HG03378 (cell line): ENCODE measurements around the gene TYW3.
A peak's percentile ranks its signal among the peaks of the same experiment; 100 is the strongest.

Experiments used
- ATAC-seq: cut with Tn5 transposase; IDR thresholded peaks from one replicate; pipeline ENCODE4 v1.9.1; 2021; ENCODE audit warnings: mild to moderate bottlenecking, moderate library complexity; ENCODE audit not compliant: unreplicated experiment

Gene TYW3, protein sequence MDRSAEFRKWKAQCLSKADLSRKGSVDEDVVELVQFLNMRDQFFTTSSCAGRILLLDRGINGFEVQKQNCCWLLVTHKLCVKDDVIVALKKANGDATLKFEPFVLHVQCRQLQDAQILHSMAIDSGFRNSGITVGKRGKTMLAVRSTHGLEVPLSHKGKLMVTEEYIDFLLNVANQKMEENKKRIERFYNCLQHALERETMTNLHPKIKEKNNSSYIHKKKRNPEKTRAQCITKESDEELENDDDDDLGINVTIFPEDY

DNA sequence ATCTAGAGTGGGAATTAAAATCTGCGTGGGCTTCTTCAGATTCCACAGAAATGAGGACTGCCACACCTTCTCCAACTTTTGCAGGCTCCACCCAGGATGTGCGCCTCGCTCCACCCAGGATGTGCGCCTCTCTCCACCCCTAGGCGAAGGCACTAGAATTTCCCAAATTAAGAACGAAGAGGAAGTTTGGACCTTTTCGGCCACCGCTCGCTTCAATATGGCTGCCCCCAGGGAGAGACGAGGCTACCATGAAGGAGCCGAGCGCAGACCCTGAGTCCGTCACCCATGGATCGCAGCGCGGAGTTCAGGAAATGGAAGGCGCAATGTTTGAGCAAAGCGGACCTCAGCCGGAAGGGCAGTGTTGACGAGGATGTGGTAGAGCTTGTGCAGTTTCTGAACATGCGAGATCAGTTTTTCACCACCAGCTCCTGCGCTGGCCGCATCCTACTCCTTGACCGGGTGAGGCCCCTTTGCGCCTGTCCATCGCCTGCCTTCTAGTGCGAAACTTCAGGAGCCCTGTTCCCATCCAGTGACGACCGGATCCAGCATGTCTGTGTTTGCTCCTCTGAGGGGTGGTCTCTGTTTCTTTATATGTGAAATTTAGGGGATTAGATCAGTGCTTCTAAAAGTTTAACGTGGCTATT, at the start of gene TYW3, which contains the start of gene CRYZ:
Gene TYW3 (plus strand): TSS at position 193 of the 644 bp plus-strand sequence. CDS start 93 bp downstream, at position 286.
Gene CRYZ (minus strand): TSS at position 91 of the 644 bp plus-strand sequence. CDS start 8,229 bp downstream, outside the sequence.
- ATAC-seq, result peak; percentile 75

DNA sequence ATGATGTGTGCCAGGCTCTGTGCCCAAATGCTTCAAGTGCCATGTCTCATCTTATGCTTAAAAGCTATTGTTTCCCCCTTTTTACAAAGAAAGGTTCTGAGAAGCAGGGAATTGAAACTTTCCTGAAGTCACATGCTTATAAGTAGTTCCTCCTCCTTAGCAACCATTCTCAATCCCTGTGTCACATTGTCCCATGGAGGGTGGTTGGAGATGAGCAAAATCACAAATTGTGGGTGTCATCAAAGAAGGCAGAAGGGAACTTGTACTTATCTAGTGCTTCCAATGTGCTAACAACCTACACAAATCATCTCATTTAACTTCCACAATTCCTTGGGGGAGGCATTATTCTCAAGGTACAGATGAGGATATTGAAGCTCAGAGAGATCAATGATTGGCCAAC, 49.3 kb upstream of the TYW3 start:
- no peak for ATAC-seq

DNA sequence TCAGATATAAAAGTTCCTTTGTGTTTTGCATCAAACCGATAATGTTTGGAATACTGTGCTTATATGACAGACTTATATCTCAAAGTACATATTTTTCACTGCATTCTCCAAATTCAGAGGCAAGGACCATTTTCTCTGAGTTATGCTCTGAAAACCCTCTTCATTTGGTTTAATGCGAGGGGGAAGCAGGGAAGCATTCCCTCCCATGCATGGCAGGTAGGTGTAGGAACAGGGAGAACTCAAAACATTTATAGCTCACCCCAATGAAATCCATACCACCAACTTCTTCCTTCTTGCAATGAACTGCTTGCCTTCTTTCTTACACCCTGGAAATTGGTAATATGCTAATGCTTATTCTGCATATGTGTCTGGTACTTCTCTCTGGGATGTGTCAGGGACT, 48.7 kb upstream of the TYW3 start:
- ATAC-seq, result no peak

DNA sequence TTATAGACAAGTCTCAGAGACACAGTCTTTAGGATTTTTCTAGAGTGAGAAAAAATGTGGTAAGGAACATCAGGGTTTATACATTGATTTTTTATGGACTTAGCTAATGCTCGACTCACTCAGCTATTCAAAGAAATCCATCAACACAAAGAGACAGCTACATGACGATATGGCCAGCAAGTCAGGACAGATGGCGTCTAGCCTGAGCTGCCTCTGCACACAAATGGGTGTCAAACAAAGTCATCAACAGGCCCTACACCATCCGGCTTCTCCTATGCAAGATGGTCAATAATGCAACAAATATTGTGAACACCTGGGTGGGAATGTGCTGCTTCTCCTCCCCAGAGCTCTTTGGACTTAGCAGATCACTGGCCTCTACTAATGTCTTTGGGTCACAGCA, 46.0 kb upstream of the TYW3 start:
- ATAC-seq, result no peak

DNA sequence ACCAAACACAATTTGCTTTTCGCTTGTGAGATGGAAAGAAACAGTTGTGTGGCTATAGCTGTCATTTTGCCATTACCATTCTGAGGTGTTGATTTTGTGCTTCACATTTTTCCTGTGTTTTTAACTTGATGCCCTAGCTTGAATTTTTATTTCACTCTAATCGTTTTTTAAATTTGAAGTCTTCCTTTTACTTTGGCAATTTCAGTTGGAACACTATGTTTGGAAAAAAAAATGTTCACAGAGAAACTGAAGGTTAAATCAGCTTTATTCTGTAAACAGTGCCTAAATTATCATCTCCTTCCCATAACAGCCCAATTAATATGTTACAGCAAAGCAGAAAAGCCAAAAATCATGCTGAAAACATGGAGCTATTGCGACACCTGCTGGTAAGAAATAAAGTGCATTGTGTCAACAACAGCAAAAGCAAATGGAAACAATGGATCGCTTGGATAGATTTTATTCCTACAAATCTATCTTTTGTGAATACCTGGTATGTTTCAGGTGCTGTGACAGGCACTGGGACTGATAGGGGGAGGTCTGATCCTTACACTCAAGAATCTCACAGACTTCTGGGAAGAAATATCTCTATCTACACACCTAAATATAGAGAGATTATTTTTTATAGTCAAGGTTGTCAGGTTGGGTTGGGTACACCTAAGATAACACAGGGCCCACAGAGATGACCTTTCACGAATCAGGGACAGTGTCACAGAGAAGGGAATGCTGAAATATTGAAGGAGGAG, 43.2 kb upstream of the TYW3 start:
- peak; percentile 73 for ATAC-seq

DNA sequence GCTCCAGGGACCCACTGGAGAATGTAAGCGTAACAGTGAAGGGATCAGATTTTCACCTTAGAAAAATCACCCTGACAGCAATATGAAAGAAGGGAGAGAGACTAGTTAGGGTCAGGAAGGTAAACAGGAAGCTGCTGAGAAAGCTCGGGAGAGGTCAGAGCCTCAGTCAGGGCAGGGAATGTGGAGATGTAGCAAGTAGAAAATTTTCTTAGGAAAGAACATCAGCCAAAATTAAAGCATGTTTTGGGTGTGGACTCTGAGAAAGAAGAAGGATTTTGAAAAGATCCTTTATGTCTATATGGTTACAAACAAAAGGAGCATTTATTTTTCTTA, 42.6 kb upstream of the TYW3 start:
- ATAC-seq, result no peak

DNA sequence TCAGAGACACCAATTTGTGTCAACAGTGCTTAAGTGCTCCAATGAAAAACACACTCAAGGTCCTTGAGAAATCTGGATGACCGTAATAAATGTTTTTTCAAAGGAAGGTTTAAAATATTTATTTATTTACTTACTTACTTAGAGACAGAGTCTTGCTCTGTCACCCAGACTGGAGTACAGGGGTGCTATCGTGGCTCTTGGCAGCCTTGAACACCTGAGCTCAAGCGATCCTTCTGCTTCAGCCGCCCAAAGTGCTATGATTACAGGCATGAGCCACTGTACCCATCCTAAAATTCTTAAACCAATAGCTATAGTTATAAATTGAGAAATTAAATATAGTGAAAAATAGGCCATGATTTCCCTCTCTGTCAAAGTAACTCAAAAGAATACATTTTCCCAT, 42.0 kb upstream of the TYW3 start:
- ATAC-seq, result no peak

DNA sequence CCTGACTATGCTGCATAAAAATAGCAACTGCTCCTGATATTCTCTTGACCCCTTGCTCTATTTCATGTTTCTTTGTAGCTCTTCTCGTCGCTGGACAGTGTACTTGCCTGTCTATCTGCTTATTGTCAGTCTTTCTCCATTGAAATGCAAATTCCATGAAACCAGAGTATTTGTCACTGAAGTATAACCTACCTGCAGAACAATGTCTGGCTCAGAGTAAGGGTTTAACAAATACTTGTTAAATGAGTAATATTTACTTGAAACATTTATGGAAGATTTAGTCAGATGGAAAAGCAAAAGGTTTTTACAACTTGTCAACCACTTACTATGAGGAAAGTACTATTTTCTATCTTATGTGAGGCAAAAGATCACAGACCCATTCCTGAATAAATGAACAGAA, 39.5 kb upstream of the TYW3 start:
- ATAC-seq, result no peak

DNA sequence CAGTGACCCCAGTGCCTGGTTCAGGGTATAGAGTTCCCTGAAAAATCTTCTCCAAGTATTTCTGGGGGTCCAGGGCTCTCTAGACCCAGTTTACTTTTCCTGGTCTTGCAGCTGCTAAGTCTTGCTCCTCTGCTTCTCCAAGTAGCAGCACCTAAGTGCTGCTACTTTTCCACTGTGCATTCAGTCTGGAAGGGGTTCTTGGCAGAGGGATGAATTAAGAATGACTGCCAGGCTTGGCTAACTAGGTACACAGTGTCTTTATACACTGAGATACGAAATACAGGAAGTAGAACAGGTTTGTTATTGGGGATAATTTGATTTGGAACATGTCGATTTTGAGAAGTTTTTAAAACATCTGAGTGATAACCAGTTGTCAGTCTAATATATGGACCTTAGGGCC, 35.1 kb upstream of the TYW3 start:
- ATAC-seq, result no peak

DNA sequence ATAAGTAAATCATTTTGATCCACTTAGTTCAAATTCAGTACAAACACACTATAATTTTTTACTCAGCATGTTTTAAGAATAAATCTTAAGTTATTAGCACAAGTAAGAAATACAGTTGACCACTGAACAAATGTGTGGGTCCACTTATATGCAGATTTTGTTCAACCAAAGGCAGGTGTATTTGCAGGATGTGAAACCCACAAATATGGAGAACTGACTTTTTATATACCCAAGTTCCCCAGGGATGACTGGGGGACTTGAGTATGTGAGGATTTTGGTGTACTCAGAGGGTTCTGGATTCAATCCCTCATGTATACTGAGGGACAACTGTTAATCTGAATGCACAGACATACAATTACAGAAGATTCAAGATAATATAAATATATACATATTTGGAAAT, 33.6 kb upstream of the TYW3 start:
- peak; percentile 65 for ATAC-seq

DNA sequence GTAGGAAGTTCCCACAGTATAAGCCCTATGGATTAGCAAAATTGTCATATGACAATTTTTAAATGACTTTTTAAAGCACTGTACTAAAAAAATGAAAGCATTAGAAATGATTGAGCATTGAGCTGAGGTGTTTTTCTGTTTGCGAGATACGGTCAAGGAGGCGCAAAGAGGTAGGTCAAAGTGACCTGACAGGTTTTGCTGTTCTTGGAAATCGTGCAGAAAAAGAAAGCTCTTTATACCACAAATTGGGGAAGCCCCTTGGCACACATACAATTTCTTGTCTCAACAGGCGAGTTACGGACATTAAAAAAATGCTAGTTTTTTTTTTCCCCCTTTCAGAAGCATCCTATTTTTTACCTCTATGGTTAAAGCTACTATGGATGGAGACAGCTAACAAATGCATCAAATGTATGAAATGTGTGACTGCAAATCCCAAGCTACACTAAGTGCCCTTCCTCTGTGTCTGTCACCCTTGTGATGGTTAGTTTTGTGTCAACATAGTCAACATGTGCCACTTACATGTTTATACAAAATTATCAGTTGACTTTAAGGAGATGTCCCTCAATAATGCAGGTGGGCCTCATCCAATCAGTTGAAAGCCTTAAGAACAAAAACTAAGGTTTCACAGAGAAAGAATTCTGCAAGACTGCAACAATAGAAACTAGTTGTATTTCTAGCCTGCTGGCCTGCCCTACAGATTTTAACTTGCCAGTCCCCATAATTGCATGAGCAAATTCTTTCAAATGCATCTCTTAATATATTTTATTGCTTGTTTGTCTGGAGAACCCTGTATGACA, 29.4 kb upstream of the TYW3 start:
- no peak for ATAC-seq

DNA sequence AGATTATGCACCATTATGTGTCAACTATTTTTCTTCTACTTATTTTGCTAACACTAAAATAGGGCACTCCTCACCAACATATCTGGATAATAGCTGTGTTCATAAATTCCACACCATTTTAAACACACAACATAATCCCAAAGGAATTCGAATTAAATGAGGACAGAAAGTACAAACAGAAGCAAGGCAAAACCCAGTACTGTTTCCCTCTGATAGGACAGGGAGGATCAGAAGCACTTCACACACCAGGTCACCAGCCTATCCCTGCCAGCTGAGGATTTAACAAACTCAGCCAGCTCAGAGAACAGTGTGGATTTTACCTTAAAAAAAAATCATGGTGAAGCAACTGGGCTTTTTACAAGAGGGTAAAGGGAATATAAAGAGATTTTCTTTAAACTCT, 20.1 kb upstream of the TYW3 start:
- no peak for ATAC-seq

DNA sequence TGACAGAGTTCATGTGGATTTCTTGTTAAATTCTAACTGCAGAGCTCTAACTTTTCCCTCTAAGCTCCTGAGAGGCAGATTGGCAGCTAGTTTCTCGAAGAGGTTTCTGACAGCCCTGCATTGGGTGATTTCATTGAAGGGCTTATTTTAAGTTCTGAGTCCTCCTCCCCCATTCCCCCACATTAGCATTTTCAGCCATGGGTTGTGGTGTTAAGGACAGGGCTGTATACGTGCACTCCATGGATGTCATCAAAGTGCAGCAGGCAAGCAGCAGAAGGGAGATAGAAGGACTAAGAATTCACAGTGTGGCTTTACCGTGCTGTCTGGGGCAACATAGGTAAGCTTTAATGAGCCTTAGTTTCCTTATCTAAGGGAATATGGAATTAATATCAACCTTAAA, 19.1 kb upstream of the TYW3 start:
- peak; percentile 15 for ATAC-seq

DNA sequence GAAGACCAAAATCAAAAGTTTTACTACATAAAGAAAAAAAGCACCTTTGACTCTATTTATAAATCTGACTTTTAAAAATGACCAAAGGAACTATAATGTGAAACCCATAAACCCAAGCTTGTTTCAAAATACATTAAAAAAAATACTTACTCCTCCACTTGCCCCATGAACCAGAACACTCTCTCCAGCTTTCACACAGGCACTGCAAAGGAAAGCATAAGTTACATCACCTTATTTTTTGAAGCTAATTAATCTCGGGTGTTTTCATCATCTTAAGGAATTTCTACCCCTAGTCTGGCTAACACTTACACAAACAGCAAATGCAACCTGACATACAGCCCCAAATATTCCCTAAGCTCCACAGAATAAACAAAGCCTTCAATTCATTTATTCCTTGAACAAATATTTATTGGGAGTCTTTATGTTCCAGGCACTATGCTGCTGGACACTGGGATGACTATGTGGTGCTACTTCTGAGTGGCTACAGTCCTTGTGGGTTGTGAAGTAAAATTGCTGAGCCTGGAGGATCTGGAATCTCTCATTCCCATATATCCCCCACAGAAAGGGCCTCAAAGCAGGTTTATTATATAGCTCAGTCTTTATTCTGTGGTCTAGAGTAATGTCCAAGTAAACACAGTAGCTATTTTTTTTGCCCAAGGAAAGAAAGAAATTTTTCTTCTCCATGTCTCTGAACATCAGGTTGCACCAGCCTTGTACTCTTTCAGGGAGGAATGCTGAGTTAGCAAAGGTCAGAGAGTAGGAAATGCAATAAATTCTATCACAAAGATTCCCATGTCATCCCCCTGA, 18.3 kb upstream of the TYW3 start:
- ATAC-seq, result peak; percentile 77

DNA sequence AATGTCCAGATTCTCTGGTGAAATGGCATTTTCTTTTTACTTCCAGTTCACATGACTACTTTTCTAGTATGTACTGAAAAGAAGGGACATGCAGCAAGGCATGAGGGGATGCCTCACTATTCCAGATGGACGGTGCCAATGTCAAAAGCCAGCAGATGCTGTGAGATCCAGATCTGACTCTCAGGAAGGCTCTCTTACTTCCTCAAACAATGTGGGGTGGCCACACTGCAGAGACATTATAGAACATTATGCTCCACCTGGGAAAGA, 17.8 kb upstream of the TYW3 start:
- ATAC-seq, result no peak

DNA sequence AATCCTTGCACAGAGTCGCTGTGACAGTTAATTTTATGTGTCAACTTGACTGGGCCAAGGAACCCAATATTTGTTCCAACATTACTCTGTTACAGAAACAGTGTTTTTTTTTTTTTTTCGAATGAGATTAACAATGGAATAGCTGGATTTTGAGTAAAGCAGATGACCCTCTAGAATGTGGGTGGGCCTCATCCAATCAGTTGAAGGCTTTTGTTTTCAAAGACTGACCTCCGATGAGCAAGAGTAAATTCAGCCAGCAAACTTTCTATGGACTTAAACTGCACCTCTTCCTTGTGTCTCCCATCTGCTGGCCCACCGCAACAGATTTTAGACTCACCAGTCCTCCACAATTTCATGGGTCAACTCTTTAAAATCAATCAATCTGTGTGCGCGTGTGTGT, 17.1 kb upstream of the TYW3 start:
- ATAC-seq, result no peak

DNA sequence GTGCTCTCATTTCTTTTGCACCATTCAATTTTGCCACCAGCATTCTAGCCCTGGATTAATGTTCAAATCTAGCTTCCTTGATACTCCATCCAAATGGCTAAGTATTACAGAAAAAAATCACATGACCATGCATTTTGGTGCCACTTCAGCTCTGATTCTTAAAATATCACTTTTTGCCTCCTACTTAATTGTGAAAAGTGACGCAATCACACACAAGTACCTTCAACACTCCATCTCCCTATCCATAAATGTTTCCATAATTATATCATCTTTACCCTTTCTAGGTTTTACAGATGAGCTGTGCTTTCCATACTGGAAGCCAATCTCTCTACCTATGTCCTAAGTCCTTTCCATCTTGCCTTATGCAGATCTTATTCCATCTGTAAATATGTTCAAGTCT, 16.1 kb upstream of the TYW3 start:
- ATAC-seq, result no peak

DNA sequence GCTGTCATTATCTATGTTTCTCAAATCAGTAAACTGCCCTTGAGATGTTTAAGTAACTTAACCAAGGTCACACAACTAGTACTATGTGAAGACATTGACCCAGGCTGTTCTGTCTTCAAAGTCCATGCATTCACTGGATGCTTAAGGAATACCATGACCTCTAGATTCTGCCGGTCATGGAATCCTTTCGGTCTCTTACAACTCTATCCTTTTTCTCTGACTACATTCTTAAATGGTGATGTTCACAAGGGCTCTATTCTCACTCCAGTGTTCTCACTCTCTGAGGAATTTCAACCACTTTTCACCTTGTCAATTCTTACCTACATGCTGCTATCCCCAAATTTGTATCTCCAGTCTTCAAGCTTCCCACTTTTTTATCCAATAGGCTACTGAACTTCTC, 15.3 kb upstream of the TYW3 start:
- no peak for ATAC-seq

DNA sequence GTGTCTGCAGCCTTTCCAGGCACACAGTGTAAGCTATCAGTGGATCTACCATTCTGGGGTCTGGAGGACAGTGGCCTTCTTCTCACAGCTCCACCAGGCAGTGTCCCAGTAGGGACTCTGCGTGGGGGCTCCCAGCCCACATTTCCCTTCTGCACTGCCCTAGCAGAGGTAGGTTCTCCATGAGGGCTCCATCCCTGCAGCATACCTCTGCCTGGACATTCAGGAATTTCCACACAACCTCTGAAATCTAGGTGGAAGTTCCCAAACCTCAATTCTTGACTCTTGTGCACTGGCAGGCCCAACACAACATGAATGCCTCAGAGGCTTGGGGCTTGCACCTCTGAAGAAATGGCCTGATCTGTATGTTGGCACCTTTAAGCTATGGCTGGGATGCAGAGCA, 6.9 kb upstream of the TYW3 start:
- ATAC-seq, result no peak

DNA sequence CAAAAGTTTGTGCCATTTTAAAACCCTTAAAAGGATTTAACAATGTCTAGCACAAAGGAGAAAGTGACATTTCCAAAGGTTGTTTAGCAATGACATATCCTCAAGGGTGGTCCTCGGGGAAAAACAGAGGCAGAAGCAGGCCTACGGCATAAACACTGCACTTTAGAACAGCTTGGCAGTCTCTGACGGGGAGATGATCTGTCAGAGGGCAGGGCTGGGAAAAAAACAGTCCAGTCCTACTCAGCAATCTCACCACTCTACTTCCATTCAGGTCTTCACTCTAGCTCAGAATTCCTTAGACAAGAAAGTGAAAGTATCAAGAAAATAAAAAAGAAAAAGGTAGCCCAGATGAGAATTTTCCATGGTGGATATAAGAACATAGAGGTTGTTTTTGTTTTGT, 4.2 kb upstream of the TYW3 start:
- no peak for ATAC-seq
